ENCODE measurements around the gene HNRNPA0. TPM values are rescaled to one million over a fixed set of nuclear protein-coding genes. Genes with fewer than 3 reads are reported as not detected.
"Not testable (repeated sequence)": the region's sequence is repeated elsewhere in the genome, so short reads cannot be mapped to it uniquely, and the experiment has no call there.

HNRNPA0 gene
- total RNA-seq (2014; rRNA removed; shearing (Covaris generic)), result 15.0 and 17.4 TPM in 2 replicates

DNA sequence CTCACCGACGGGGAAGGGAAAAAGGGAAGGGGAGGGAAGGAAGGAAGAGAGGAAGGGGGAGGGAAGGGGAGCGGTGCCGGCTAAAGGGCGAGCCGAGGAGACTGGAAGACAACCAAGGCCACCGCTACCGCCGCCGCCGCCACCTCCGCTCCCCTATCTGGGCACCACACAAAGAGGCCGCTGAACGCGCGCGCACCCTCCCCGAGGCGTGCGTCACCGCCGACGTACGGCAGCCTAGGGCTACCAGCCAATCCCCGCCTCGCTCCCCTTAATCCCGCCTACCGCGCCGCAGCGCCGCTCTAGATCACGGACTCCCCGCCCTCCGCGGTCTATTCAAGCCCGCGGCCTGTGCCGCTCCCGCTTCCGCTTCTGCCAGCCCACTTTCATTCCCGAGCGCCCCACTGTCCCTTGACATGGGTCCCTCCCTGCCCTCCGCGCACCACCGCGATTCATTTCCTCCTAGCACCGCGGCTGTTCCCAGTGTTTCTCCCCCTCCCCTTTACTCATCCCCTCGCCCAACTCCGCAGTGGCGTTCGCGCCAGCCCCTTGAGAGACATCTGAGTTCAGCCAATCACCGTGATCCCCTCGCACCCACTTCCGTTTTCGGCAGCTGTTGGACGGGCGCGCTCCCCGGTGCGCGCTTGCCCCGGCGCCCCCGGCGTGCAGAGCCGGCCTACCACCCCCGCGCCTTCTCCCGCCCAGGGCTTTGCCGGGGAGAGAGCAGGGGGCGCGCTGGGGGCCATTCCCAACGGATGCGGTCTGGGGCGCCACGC, at the start of gene HNRNPA0:
HNRNPA0 (minus strand) TSS at position 176 of the 773 bp plus-strand sequence. CDS start 297 bp downstream, outside the sequence.
- peak; percentile 99 for DNase-seq (ENCODE audit: low read depth)

DNA sequence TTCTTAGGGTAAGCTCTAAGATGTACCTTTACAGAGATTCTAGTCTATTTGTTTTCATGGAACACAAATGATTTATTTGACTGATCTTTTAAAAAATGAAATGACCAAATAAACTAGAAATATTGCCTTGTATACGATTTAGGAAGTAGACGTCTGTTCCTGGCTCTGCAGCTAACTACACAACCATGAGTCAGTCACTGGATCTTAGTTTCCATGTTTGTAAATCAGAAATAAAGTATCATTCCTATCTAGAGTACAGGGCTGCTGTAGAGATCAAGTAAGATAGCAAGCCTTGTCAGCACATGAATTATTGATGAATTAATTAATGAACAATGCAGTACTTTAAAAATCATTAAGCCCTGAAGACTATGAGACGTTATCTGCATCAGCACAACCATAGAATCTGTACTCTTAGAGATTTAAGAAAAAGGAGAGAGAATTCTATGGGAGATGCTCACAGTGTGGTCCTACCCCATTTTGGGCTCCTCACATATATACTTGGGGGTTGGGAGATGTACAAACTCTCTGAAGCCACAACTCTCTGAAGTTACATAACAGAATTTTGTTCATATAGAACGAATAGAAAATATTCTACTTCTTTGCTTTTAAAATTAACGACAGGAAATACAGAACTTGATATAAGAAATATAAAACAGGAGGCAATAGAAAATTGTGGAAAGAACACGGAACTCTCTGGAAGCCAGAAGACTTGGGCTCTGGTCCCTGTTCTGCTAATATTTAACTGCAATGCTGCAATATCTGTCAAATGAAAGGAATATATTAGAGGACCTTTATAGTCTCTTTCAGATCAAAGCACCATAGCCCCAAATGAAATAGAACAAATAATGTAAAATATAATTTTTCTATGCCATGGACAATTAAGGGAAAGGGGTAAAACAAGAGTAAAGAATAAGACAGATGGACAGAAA, 48.4 kb upstream of the HNRNPA0 start:
- no peak for DNase-seq (ENCODE audit: low read depth)

DNA sequence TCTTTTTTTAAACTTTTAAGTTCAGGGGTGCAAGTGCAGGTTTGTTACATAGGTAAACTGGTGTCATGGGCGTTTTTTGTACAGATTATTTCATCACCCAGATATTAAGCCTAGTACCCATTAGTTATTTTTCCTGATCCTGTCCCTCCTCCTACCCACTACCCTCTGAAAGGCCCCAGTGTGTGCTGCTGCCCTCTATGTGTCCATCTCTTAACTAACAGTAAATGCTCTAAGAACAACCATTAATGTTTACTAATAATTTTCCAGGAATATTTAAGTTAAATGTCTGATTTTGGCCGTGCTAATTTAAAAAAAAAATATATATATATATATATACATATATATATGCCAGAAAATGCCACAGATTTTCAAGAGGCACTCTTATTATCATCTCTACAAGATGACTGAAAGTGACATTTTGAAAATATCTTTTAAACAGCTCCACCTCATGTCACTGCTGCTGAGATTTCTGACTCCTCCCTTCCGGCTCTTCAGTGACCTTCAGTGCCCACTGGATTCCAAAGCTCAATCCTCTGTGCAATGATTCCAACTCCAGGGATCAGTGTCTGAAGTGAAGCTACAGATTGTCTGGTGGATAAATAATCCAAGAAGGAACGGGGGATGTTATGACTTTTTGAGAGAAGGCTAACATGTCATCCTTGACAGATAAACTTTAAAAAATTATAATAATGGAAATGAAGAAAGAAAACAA, 46.7 kb upstream of the HNRNPA0 start:
- no peak for DNase-seq (ENCODE audit: low read depth)

DNA sequence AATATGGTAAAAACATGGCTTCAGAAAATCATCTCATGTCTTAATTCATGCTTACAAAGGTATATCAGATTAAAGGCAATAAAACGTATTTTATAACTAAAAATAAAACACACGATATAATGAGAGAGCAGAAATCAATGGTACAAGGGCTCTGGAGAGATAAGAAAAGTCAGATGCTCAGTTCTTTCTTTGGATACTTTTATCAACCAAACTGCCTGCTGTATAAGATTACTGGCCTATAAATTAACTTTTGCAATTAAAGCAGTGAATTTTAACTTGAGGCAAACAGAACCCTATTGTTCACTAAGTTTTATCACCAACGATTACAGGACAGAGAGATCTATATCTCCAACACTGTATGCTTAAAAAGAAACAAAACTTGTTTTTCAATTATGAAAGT, 42.1 kb upstream of the HNRNPA0 start:
- DNase-seq (ENCODE audit: low read depth), result no peak

DNA sequence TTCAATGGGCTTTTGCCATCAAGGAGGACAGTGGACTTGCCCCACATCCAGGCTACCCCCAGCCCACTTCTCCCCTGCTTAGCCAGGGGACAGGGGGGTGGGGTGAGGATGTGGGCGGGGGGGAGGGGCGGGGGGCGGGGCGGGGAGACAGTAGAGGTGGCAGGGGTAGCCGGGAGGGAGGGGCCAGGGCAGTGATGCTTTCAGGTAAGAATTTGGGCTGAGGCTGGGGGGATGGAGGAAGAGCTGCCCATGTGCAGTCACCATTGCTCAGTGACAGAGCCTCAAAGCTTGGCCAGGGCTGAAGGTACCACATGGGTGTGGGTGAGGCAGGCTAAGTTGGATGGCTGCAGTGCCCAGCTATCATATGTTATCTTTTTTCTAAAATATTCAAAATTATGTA, 40.7 kb upstream of the HNRNPA0 start:
- DNase-seq (ENCODE audit: low read depth), result no peak

DNA sequence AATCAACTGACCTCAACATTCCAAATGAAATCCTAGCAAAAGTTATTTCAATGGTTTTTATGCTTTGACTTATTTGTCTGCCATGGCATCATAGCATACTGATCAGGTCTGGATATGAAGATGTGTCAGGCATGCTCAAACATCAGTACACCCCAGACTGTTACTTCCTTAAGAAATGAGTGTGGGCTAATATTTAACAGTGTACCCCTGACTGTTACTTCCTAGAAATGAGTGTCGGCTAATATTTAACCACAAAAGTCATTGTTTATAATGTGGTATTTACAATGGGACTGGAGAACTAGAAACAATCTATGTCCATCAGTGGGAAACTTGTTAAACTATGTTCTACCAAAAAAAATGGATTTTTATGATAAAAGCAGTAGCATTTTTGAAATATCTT, 38.1 kb upstream of the HNRNPA0 start:
- DNase-seq (ENCODE audit: low read depth), result no peak

DNA sequence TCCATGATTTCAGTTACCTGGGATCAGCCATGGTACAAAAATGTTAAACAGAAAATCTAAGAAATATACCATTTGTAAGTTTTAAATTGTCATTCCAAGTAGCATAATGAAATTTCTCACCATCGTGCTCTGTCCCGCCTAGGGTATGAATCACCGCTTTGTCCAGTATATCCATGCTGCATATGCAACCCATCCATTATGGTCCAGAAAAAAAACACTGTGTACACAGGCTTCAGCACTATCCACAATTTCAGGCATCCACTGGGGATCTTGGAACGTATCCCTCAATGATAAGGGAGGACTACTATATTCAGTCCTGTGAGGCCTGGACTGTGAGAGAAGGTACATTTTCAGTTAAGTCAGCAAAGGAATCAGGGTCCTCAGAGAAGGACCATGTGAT, 37.6 kb upstream of the HNRNPA0 start:
- DNase-seq (ENCODE audit: low read depth), result no peak

DNA sequence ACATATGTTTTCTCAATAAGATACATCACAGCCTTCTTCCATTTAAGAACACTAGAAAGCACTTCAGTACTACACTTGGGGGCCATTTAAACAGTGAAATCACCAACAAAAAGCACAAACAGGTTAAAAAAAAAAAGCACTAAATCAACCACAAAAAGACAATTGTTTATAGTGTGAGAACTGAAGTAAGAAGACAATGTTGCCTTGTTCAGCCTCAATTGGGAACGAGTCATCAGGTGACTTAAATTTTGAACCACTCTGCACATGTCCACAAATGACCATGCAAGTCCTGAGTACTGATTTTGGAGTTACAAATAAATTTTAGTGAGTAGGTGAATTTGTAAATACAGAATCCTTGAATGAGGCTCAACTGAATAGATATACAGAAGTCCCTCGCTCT, 37.2 kb upstream of the HNRNPA0 start:
- no peak for DNase-seq (ENCODE audit: low read depth)

DNA sequence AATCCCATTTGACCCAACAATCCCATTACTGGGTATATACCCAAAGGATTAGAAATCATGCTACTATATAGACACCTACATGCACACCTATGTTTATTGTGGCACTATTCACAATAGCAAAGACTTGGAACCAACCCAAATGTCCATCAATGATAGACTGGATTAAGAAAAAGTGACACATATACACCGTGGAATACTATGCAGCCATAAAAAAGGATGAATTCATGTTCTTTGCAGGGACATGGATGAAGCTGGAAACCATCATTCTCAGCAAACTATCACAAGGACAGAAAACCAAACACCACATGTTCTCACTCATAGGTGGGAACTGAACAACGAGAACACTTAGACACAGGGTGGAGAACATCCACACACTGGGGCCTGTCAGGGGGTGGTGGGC, 34.4 kb upstream of the HNRNPA0 start:
- not testable (repeated sequence) for DNase-seq (ENCODE audit: low read depth)

DNA sequence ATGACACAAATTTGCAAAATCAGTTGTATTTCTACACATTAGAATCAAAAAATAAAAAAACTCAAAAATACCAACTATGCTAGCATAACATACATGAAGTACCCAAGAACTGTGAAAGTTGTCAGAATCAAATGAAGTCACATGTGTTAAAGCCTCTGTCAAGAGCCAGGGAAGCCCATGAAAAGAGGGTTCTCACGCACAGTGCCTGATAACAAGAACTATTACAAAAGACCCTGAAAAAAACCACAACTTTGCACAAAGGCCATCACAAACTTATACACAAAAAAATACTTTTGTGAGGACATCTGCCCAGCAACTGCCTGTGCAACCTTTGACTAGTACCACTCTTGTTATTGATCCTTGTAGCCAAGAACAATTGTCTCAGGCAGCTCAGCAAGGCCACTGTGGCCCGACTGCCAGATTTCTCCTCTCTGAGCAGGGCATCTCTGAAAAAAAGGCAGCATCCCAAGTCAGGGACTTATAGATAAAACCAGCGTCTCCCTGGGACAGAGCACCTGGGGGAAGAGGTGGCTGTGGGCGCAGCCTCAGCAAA, 28.9 kb upstream of the HNRNPA0 start:
- no peak for DNase-seq (ENCODE audit: low read depth)

DNA sequence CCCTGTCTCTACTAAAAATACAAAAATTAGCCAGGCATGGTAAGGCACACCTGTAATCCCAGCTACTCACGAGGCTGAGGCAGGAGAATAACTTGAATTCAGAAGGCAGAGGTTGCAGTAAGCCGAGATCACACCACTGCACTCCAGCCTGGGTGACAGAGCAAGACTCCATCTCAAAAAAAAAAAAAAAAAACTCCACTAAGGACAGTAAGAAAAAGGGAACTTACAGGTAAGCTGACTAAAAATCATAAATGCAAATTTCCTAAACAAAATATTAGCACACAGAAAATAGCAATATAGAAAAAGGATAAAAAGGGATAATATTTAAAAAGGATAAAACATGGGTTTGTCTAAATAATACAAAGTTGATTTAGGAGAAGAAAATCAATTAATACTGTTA, 27.9 kb upstream of the HNRNPA0 start:
- no peak for DNase-seq (ENCODE audit: low read depth)

DNA sequence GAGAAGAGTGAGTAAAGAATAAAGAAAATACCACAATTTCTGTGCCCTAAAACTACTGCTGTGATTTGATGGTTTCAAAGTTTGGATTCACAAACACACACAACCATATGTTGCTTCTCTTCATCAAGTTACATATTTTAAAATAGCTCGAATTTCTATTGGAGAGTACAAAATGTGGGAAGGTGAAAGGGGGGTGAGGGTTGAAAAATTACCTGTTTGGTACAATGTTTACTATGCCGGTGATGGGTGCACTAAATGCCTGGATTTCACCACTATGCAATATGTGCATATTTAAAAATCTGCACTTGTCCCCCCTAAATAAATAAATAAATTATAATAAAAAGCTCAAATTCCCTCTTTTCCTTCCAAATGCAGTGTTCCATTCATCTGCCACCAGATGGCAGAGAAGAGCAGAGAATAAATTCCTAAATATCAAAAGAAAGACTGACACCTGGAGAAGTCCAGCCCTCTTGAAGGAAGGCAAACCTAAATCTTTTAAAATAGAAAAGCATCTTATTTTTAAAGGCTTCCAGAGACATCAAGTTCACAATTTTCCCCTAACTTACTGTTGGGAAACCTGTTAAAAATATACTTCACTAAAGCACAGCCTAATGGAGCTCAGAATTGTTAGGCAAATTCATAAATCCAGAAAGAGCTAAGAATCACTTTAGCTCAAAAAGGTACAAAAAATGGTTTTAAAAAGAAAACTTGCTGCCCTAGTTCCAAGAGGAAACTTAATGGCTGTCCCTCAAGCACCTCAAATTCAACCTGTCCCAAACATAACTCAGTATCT, 24.8 kb upstream of the HNRNPA0 start:
- DNase-seq (ENCODE audit: low read depth), result peak; percentile 39

DNA sequence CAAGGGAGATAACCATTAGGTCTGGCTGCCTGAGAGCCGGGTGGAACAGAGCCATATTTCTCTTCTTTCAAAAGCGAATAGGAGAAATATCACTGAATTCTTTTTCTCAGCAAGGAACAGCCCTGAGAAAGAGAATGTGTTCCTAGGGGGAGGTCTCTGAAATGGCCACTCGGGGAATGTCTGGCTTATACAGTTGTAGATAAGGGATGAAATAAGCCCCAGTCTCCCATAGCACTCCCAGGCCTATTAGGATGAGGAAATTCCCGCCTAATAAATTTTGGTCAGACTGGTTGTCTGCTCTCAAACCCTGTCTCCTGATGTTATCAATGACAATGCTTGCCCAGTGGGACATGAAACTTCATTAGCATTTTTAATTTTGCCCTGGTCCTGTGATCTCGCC, 13.8 kb upstream of the HNRNPA0 start:
- not testable (repeated sequence) for DNase-seq (ENCODE audit: low read depth)

DNA sequence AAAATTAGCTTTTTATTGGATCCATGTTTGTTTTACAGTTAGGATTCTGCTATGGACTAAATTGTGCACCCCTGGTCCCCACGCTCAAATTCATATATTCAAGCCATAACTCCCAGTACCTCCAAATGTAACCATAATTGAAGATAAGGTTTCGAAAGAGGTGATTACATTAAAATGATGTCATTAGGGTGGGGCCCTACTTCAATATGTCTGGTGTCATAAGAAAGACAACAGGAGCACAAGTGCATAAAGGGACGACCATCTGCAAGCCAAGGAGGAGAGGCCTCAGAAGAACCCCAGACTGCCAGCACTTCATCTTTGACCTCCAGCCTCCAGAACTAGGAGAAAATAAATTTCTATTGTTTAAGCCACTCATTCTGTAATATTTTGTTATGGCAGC, 7.4 kb upstream of the HNRNPA0 start:
- no peak for DNase-seq (ENCODE audit: low read depth)

DNA sequence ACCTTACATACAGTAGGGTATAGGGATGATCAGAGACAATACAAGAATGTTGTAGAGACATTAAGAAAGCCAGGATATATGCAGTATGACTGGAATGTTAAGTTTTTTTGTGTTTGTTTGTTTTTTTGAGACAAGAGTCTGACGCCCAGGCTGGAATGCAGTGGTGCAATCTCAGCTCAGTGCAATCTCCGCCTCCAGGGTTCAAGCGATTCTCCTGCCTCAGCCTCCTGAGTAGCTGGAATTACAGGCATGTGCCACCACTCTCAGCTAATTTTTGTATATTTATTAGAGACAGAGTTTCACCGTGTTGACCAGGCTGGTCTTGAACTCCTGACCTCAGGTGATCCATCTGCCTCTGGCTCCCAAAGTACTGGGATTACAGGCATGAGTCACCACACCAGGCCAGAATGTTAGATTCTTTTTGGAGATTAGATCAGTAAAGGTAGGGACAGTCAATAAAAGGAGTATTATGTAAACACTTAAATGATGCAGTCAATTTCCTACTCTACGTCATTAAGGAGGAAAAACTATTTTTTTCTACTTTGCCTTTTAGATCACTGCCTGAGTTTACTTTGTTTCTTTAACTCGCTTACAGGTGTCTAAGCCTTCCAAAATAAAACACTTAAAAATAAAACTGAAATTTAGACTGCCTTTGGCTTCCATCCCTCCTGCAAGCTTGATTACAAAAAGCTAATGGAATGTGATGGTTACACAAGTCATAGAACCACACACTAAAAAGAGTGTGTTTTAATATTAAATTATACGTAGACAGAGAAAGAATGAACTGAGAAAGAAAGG, 6.8 kb upstream of the HNRNPA0 start:
- no peak for DNase-seq (ENCODE audit: low read depth)

DNA sequence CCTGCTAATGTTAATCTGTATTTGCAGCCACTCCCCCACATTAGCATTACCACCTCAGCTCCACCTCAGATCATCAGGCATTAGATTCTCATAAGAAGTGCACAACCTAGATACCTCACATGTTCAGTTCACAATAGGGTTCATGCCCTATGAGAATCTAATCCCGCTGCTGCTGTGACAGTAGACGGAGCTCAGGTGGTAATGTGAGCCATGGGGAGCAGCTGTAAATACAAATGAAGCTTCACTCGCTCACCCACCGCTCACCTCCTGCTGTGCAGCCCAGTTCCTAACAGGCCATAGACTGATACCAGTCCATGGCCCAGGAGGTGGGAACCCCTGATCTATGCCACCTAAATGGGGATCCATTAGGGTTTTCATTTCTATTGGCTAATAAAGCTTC, 6.1 kb upstream of the HNRNPA0 start:
- DNase-seq (ENCODE audit: low read depth), result no peak

DNA sequence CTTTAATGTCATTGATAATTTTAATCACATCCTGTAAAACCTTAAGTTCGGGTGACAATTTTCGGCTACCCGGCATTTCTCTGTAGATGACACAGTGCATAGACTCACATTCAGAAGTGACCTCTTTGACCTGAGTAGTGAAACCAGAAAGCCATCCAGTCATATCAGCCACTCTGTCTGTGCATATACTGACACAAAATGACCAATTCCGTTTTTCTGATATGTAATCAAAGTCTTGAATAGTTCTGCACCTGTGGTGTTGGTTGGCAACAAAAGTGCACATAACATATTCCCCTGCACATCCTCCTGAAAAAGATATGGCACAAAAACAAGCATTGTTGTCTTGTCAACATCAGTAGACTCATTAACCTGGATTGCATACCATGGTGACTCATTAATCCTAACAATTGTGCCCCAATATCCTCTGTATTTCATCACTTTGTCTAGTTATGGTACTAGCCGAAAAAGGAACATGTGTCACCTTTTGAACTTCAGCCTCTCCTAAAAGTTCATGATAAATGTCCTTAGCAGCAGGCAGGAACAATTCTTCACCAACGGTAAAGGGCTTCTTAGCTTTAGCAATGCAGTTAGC, 4.6 kb upstream of the HNRNPA0 start:
- DNase-seq (ENCODE audit: low read depth), result no peak

DNA sequence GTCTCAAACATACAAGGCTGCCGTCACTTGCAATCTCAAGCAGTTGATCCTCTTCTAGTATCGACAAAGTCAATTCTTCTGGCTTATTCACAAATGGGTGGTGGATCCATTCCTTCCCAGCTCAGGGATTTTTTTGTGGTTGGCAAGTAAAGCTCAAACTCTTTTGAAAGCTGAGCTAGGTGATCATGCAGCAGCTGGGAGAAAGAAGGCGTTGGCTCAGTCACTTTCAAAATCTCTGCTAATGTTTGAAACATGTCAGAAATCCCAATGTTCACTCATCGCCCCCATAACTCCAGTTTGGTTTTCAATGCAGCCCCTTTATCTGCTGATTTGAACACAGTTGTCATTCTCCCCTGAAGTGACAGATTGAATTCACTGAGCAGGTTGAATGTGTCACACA, 4.0 kb upstream of the HNRNPA0 start:
- DNase-seq (ENCODE audit: low read depth), result no peak

DNA sequence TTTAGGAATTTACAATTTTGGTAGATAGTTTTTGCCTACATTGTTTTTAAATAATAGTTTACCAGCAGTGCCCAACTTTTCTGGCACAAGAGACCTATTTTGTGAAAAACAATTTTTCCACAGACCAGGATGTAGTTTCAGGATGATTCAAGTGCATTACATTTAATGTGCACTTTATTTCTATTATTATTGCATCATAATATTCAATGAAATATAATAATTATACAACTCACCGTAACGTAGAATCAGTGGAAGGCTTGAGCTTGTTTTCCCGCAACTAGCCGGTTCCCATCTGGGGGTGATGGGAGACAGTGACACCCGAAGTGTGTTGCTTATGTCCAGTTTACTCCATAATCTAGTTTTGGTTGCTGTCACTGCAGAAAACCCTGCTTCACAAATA, 3.5 kb upstream of the HNRNPA0 start:
- no peak for DNase-seq (ENCODE audit: low read depth)

Data from Daoy (cell line).